ENCODE data around the gene LIN28B.

DNA sequence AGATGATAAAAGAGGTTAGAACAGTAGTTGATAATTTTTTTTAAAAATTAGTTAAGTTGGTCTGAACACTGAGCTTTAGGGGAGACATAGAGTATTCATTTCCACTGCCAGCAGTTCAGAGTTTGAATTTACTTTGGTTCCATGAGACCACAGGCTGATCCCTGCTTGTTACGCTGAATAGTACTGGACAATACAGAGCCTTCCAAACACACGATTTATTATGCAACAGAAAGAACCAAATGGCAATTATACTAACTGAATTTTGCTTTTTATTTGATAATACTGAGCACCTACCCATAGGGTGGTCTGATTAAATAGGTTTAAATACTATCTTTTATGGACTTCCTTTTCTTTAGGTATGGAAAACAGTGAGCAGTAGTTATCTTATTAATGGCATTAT is 111.5 kb downstream of the LIN28B start:
- TF ChIP-seq, protein P1, sequence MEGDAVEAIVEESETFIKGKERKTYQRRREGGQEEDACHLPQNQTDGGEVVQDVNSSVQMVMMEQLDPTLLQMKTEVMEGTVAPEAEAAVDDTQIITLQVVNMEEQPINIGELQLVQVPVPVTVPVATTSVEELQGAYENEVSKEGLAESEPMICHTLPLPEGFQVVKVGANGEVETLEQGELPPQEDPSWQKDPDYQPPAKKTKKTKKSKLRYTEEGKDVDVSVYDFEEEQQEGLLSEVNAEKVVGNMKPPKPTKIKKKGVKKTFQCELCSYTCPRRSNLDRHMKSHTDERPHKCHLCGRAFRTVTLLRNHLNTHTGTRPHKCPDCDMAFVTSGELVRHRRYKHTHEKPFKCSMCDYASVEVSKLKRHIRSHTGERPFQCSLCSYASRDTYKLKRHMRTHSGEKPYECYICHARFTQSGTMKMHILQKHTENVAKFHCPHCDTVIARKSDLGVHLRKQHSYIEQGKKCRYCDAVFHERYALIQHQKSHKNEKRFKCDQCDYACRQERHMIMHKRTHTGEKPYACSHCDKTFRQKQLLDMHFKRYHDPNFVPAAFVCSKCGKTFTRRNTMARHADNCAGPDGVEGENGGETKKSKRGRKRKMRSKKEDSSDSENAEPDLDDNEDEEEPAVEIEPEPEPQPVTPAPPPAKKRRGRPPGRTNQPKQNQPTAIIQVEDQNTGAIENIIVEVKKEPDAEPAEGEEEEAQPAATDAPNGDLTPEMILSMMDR (IDR thresholded peaks at IDR 0.05; ENCODE audit: borderline replicate concordance, extremely low read depth, low read length, poor library complexity, severe bottlenecking) = no peak
- no peak for TF ChIP-seq EZH2 (IDR thresholded peaks at IDR 0.05; ENCODE audit: borderline replicate concordance, low read depth, low read length, severe bottlenecking)

Measured in DND-41 (cell line).